Astrocyte (in vitro differentiated cells and primary cell): ENCODE data around the gene ACAP3. TPM values are rescaled to one million over a fixed set of nuclear protein-coding genes. Genes with fewer than 3 reads are reported as not detected.

Experiments used
- DNase-seq: peaks from one replicate; pipeline ENCODE4 v3.0.0-alpha.2; 2010; ENCODE audit warnings: low read depth
- FAIRE-seq: peaks from 2 replicates; lab custom pipeline; 2011; peaks lifted over from hg19 to GRCh38; lab: Jason Lieb, UNC
- H2AFZ ChIP-seq: 2 replicates; pipeline ENCODE4 v1.6.0; 2012; ENCODE audit warnings: low read depth, low read length, inconsistent platforms
- H3K27ac ChIP-seq: 2 replicates; pipeline ENCODE4 v1.5.1; 2011; ENCODE audit warnings: low read depth, low read length, inconsistent platforms
- H3K27me3 ChIP-seq: 2 replicates; pipeline ENCODE4 v1.6.0; 2011; ENCODE audit warnings: low read length, inconsistent platforms; ENCODE audit not compliant: insufficient read depth
- H3K36me3 ChIP-seq: 2 replicates; pipeline ENCODE4 v1.5.1; 2011; ENCODE audit warnings: low read length, inconsistent platforms; ENCODE audit not compliant: insufficient read depth
- H3K4me1 ChIP-seq: 2 replicates; pipeline ENCODE4 v1.5.1; 2011; ENCODE audit warnings: low read length, inconsistent platforms; ENCODE audit not compliant: insufficient read depth
- H3K4me2 ChIP-seq: 2 replicates; pipeline ENCODE4 v1.6.0; 2012; ENCODE audit warnings: low read length, inconsistent platforms
- H3K4me3 ChIP-seq: 2 replicates; pipeline ENCODE4 v1.5.1; 2011; ENCODE audit warnings: low read depth, mild to moderate bottlenecking, low read length, inconsistent platforms; ENCODE audit not compliant: insufficient read depth
- H3K79me2 ChIP-seq: 2 replicates; pipeline ENCODE4 v1.6.0; 2012; ENCODE audit warnings: mild to moderate bottlenecking, low read length, inconsistent platforms; ENCODE audit not compliant: insufficient read depth
- H3K9ac ChIP-seq: 2 replicates; pipeline ENCODE4 v1.6.0; 2012; ENCODE audit warnings: mild to moderate bottlenecking, low read length, inconsistent platforms
- H3K9me3 ChIP-seq: 2 replicates; pipeline ENCODE4 v1.5.1; 2012; ENCODE audit warnings: low read depth, mild to moderate bottlenecking, low read length, inconsistent platforms; ENCODE audit not compliant: insufficient read depth
- H4K20me1 ChIP-seq: 2 replicates; pipeline ENCODE4 v1.6.0; 2012; ENCODE audit warnings: low read length, inconsistent platforms; ENCODE audit not compliant: insufficient read depth
- H3K27ac Mint-ChIP-seq: one replicate; pipeline ENCODE4 v1.8.0; 2021; ENCODE audit warnings: mild to moderate bottlenecking, mixed read lengths; ENCODE audit not compliant: unreplicated experiment
- H3K27me3 Mint-ChIP-seq: one replicate; pipeline ENCODE4 v1.8.0; 2021; ENCODE audit warnings: low read depth, mixed read lengths; ENCODE audit not compliant: unreplicated experiment
- H3K36me3 Mint-ChIP-seq: one replicate; pipeline ENCODE4 v1.8.0; 2021; ENCODE audit warnings: low read depth, mixed read lengths; ENCODE audit not compliant: unreplicated experiment
- H3K4me1 Mint-ChIP-seq: one replicate; pipeline ENCODE4 v1.8.0; 2021; ENCODE audit warnings: low read depth, mixed read lengths; ENCODE audit not compliant: unreplicated experiment
- H3K4me3 Mint-ChIP-seq: one replicate; pipeline ENCODE4 v1.8.0; 2021; ENCODE audit warnings: mild to moderate bottlenecking, moderate library complexity, mixed read lengths; ENCODE audit not compliant: unreplicated experiment
- H3K9me3 Mint-ChIP-seq: one replicate; pipeline ENCODE4 v1.8.0; 2021; ENCODE audit warnings: mild to moderate bottlenecking, mixed read lengths; ENCODE audit not compliant: unreplicated experiment
- EZH2 ChIP-seq: IDR thresholded peaks from 2 replicates; pipeline ENCODE4 v1.6.1; 2012; ENCODE audit warnings: mild to moderate bottlenecking, low read length, inconsistent platforms; ENCODE audit not compliant: insufficient read depth
- total RNA-seq: library from RNA; stranded (reverse); gene quantifications from 2 replicates; pipeline ENCODE4 v1.2.1, GENCODE V29; 2021
- TF ChIP-seq, protein P1 (sequence below): IDR thresholded peaks from 2 replicates; pipeline ENCODE4 v1.5.1; 2011; ENCODE audit warnings: low read depth, mild to moderate bottlenecking, inconsistent platforms, low read length, moderate library complexity; ENCODE audit not compliant: insufficient read depth

ACAP3 gene
- total RNA-seq, 1 donor from 2014 or later, result 64.0 TPM

- Histone ChIP-seq H3K36me3 (no peaks in the 10 kb centered on the region), H3K4me2 (no peak overlapping the region), H4K20me1 (peaks cover 8% of the 10 kb centered on the region), H2AFZ (no peak overlapping the region), H3K27ac (no peak overlapping the region), H3K9ac (no peak overlapping the region), H3K4me3 (no peak overlapping the region), H3K9me3 (no peaks in the 10 kb centered on the region), H3K4me1 (no peaks in the 10 kb centered on the region), H3K27me3 (no peaks in the 10 kb centered on the region), H3K79me2 (no peaks in the 10 kb centered on the region)
- H3K4me3 Mint-ChIP-seq, result no peak overlapping the region
- no peaks in the 10 kb centered on the region for H3K27me3 Mint-ChIP-seq
- TF ChIP-seq, protein P1, sequence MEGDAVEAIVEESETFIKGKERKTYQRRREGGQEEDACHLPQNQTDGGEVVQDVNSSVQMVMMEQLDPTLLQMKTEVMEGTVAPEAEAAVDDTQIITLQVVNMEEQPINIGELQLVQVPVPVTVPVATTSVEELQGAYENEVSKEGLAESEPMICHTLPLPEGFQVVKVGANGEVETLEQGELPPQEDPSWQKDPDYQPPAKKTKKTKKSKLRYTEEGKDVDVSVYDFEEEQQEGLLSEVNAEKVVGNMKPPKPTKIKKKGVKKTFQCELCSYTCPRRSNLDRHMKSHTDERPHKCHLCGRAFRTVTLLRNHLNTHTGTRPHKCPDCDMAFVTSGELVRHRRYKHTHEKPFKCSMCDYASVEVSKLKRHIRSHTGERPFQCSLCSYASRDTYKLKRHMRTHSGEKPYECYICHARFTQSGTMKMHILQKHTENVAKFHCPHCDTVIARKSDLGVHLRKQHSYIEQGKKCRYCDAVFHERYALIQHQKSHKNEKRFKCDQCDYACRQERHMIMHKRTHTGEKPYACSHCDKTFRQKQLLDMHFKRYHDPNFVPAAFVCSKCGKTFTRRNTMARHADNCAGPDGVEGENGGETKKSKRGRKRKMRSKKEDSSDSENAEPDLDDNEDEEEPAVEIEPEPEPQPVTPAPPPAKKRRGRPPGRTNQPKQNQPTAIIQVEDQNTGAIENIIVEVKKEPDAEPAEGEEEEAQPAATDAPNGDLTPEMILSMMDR, result peak; percentile 37
- TF ChIP-seq EZH2, result no peak
- DNase-seq (peak; percentile 35), FAIRE-seq (no peak)
- no peaks in the 10 kb centered on the region for H3K9me3 Mint-ChIP-seq
- H3K36me3 Mint-ChIP-seq, result no peaks in the 10 kb centered on the region
- H3K27ac Mint-ChIP-seq, result peak overlapping the region; percentile 26
- H3K4me1 Mint-ChIP-seq, result no peaks in the 10 kb centered on the region
Observed at GRCh38 chr1:1291548-1292441, 15.9 kb downstream of the ACAP3 start.

GRCh38 chr1:1291023-1291528 lies 16.7 kb downstream of the ACAP3 start:
- no peak overlapping the region for H2AFZ ChIP-seq
- no peaks in the 10 kb centered on the region for H3K36me3 Mint-ChIP-seq
- no peak overlapping the region for H3K27ac Mint-ChIP-seq
- no peaks in the 10 kb centered on the region for H3K4me1 ChIP-seq
- no peak overlapping the region for H3K27ac ChIP-seq
- H4K20me1 ChIP-seq, result peaks cover 8% of the 10 kb centered on the region
- H3K79me2 ChIP-seq, result no peaks in the 10 kb centered on the region
- H3K4me3 Mint-ChIP-seq, result no peak overlapping the region
- DNase-seq (no peak), FAIRE-seq (no peak)
- H3K36me3 ChIP-seq, result no peaks in the 10 kb centered on the region
- TF ChIP-seq EZH2, result no peak
- TF ChIP-seq, protein P1, result no peak
- H3K27me3 Mint-ChIP-seq, result no peaks in the 10 kb centered on the region
- H3K4me3 ChIP-seq, result no peak overlapping the region
- H3K4me1 Mint-ChIP-seq, result no peaks in the 10 kb centered on the region
- no peak overlapping the region for H3K9ac ChIP-seq
- H3K27me3 ChIP-seq, result no peaks in the 10 kb centered on the region
- H3K4me2 ChIP-seq, result no peak overlapping the region
- H3K9me3 ChIP-seq, result no peaks in the 10 kb centered on the region
- H3K9me3 Mint-ChIP-seq, result no peaks in the 10 kb centered on the region

GRCh38 chr1:1290238-1290731 lies 17.4 kb downstream of the ACAP3 start:
- H3K4me3 Mint-ChIP-seq, result no peak overlapping the region
- H3K27ac Mint-ChIP-seq, result no peak overlapping the region
- no peak overlapping the region for H3K4me3 ChIP-seq
- no peaks in the 10 kb centered on the region for H3K79me2 ChIP-seq
- DNase-seq (no peak), FAIRE-seq (no peak)
- H3K27ac ChIP-seq, result no peak overlapping the region
- no peaks in the 10 kb centered on the region for H3K4me1 Mint-ChIP-seq
- no peaks in the 10 kb centered on the region for H3K36me3 Mint-ChIP-seq
- no peak overlapping the region for H3K4me2 ChIP-seq
- no peak overlapping the region for H3K9ac ChIP-seq
- no peaks in the 10 kb centered on the region for H3K9me3 ChIP-seq
- H2AFZ ChIP-seq, result no peak overlapping the region
- peaks cover 8% of the 10 kb centered on the region for H4K20me1 ChIP-seq
- no peaks in the 10 kb centered on the region for H3K4me1 ChIP-seq
- TF ChIP-seq EZH2, result no peak
- TF ChIP-seq, protein P1, result peak; percentile 26
- peaks cover 2% of the 10 kb centered on the region for H3K27me3 Mint-ChIP-seq
- H3K9me3 Mint-ChIP-seq, result no peaks in the 10 kb centered on the region
- H3K27me3 ChIP-seq, result no peaks in the 10 kb centered on the region
- H3K36me3 ChIP-seq, result no peaks in the 10 kb centered on the region
